Esophagus muscularis mucosa (tissue), 4 donors: ENCODE measurements around the gene ZNF655. TPM values are rescaled to one million over a fixed set of nuclear protein-coding genes. Genes with fewer than 3 reads are reported as not detected.

Experiments
- DNase-seq: peaks from one replicate; pipeline ENCODE4 v3.0.0-alpha.2; 2017; ENCODE audit errors: extremely low spot score
- H3K27ac ChIP-seq, 4 donors: fragments of 200-600 bp; sonication (generic); replicated peaks in 1 of 4; 1 replicate in 3 of 4; 2 replicates in 1 of 4; pipeline ENCODE4 v1.5.1; 2016 to 2019; ENCODE audit warnings: mild to moderate bottlenecking in 1 of 4
- H3K27me3 ChIP-seq, 4 donors: fragments of 200-600 bp; sonication (generic); one replicate each; pipeline versions ENCODE4 v1.5.1 to v1.6.0; 2016 to 2019
- H3K36me3 ChIP-seq, 4 donors: fragments of 200-600 bp; sonication (generic); one replicate each; pipeline ENCODE4 v1.5.1; 2016 to 2019
- H3K4me1 ChIP-seq, 4 donors: fragments of 200-600 bp; sonication (generic); one replicate each; pipeline ENCODE4 v1.5.1; 2016 to 2019
- H3K4me3 ChIP-seq, 4 donors: fragments of 200-600 bp; sonication (generic); 1 replicate in 2 of 4; 2 replicates in 2 of 4; pipeline ENCODE4 v1.5.1; 2016 to 2019; ENCODE audit warnings: mild to moderate bottlenecking in 4 of 4, moderate library complexity in 1 of 4
- H3K9me3 ChIP-seq, 4 donors: fragments of 200-600 bp; sonication (generic); 1 replicate in 3 of 4; 2 replicates in 1 of 4; pipeline ENCODE4 v1.5.1; 2016 to 2019
- CTCF ChIP-seq, 3 experiments: fragments of 200-600 bp in 2 of 3; fragments of 450-650 bp in 1 of 3; sonication (generic) in 2 of 3; IDR thresholded peaks; one replicate each; pipeline ENCODE4 v1.5.1; 2017 to 2019; ENCODE audit warnings: antibody characterized with exemption in 3 of 3, mild to moderate bottlenecking in 2 of 3, moderate library complexity in 1 of 3
- EP300 ChIP-seq: sonication (generic); formaldehyde crosslinking; IDR thresholded peaks from one replicate; pipeline ENCODE4 v1.6.1; 2017; ENCODE audit warnings: antibody characterized with exemption
- POLR2A ChIP-seq: fragments of 450-650 bp; IDR thresholded peaks from one replicate; pipeline ENCODE4 v1.6.1; 2017; ENCODE audit warnings: antibody characterized with exemption, moderate library complexity, mild to moderate bottlenecking, low read depth
- POLR2AphosphoS5 ChIP-seq, 2 donors: sonication (generic); formaldehyde crosslinking; IDR thresholded peaks; one replicate each; pipeline ENCODE4 v1.6.1; 2017; ENCODE audit warnings: antibody characterized with exemption in 2 of 2
- WGBS: methylation state at CpG from one replicate; pipeline ENCODE4 v1.1.5; 2018; 5-methylcytosine and 5-hydroxymethylcytosine counted together
- intact Hi-C: fragments of 100-400 bp; cut with DNase I; formaldehyde crosslinking; loops from one replicate; pipeline ENCODE4 v1.15.1; 2023
- total RNA-seq, 4 donors: library from RNA; depleted of rRNA; stranded (reverse); fragments of >200 nt; gene quantifications; one replicate each; pipeline versions ENCODE4 v1.1.0 to v1.2.1, GENCODE V29; 2016

The ZNF655 gene
- total RNA-seq, 4 donors from 2014 or later, result 92.3 to 140 (median 112) TPM

GRCh38 chr7:99623702-99624447, 65.4 kb downstream of the ZNF655 start:
- intact Hi-C loops, result no loop called here

GRCh38 chr7:99624484-99624883, 66.0 kb downstream of the ZNF655 start:
- WGBS, result 88% methylated on average over 16 of the region's 16 CpGs
- Histone ChIP-seq H3K9me3 (no peaks in the 10 kb centered on the region), H3K27me3 (no peaks in the 10 kb centered on the region), H3K36me3 (peaks cover 76 to 100% (median 96%) of the 10 kb centered on the region in 4 donors), H3K27ac (no peak overlapping the region), H3K4me1 (no peaks in the 10 kb centered on the region), H3K4me3 (no peak overlapping the region)
- DNase-seq, result peak; percentile 84
- intact Hi-C loops, result no loop called here
- no peak for TF ChIP-seq CTCF (IDR thresholded peaks at IDR 0.05)
- no peak for TF ChIP-seq POLR2A
- no peak for TF ChIP-seq EP300
- TF ChIP-seq POLR2AphosphoS5 (IDR thresholded peaks at IDR 0.05), result no peak

More at GRCh38 chr7:99623702-99624447, 65.4 kb downstream of the ZNF655 start:
- TF ChIP-seq POLR2A (no peak), EP300 (no peak), CTCF (IDR thresholded peaks at IDR 0.05) (no peak), POLR2AphosphoS5 (IDR thresholded peaks at IDR 0.05) (no peak)
- no peak overlapping the region for H3K4me3 ChIP-seq
- no peaks in the 10 kb centered on the region for H3K9me3 ChIP-seq
- H3K27ac ChIP-seq, result no peak overlapping the region
- H3K36me3 ChIP-seq, result peaks cover 76 to 100% (median 96%) of the 10 kb centered on the region in 4 donors
- no peaks in the 10 kb centered on the region for H3K27me3 ChIP-seq
- 84% methylated on average over 9 of the region's 9 CpGs for WGBS
- peaks cover 0 to 5% (median 2%) of the 10 kb centered on the region in 4 donors for H3K4me1 ChIP-seq
- peak; percentile 37 for DNase-seq

- WGBS, result 85% methylated on average over 5 of the region's 5 CpGs
- Histone ChIP-seq H3K27ac (no peak overlapping the region), H3K9me3 (no peaks in the 10 kb centered on the region), H3K4me3 (no peak overlapping the region), H3K36me3 (peaks cover 68 to 100% (median 96%) of the 10 kb centered on the region in 4 donors), H3K4me1 (no peaks in the 10 kb centered on the region), H3K27me3 (no peaks in the 10 kb centered on the region)
- peak; percentile 55 for DNase-seq
- TF ChIP-seq EP300 (no peak), POLR2AphosphoS5 (IDR thresholded peaks at IDR 0.05) (no peak), POLR2A (no peak), CTCF (IDR thresholded peaks at IDR 0.05) (no peak)
- intact Hi-C loops, result no loop called here
Measured at GRCh38 chr7:99625321-99625720, 66.9 kb downstream of the ZNF655 start.

- DNase-seq, result peak; percentile 57
- no peak for TF ChIP-seq POLR2A
- H3K4me1 ChIP-seq, result no peaks in the 10 kb centered on the region
- no peak overlapping the region for H3K4me3 ChIP-seq
- 90% methylated on average over 2 of the region's 4 CpGs for WGBS
- no peak overlapping the region for H3K27ac ChIP-seq
- no peaks in the 10 kb centered on the region for H3K9me3 ChIP-seq
- peaks cover 61 to 100% (median 95%) of the 10 kb centered on the region in 4 donors for H3K36me3 ChIP-seq
- intact Hi-C loops, result no loop called here
- no peaks in the 10 kb centered on the region for H3K27me3 ChIP-seq
Measured at GRCh38 chr7:99625961-99626360, 67.5 kb downstream of the ZNF655 start.

Other genes with a start within 250 kb of the ZNF655 start
- 100 to 1,000 TPM in 2 of 4 donors, 10 to 100 TPM in 2; 83.1 to 105 (median 99.8) TPM for gene ARPC1A, start 232.7 kb upstream of the ZNF655 start, total RNA-seq
- gene ARPC1B, start 183.9 kb upstream of the ZNF655 start, total RNA-seq, result 100 to 1,000 TPM; 101 to 153 (median 134) TPM
- 100 to 1,000 TPM in 2 of 4 donors, 10 to 100 TPM in 2; 85.9 to 116 (median 99.9) TPM for gene PDAP1, start 150.0 kb upstream of the ZNF655 start, total RNA-seq
- 10 to 100 TPM; 61.8 to 82.0 (median 66.2) TPM for gene BUD31, start 149.7 kb upstream of the ZNF655 start, total RNA-seq
- 10 to 100 TPM in 1 of 4 donors, 1 to 10 TPM in 3; 5.3 to 10.2 (median 7.6) TPM for gene PTCD1, start 119.8 kb upstream of the ZNF655 start, total RNA-seq
- 10 to 100 TPM; 19.1 to 25.3 (median 20.8) TPM for gene CPSF4, start 119.7 kb upstream of the ZNF655 start, total RNA-seq
- gene ATP5MF, start 92.5 kb upstream of the ZNF655 start, total RNA-seq, result 100 to 1,000 TPM; 487 to 697 (median 507) TPM
- gene ZNF789, start 85.8 kb upstream of the ZNF655 start, total RNA-seq, result 1 to 10 TPM; 2.5 to 6.2 (median 3.0) TPM
- 10 to 100 TPM; 26.6 to 37.9 (median 32.7) TPM for gene ZNF394, start 58.4 kb upstream of the ZNF655 start, total RNA-seq
- gene ZKSCAN5, start 54.0 kb upstream of the ZNF655 start, total RNA-seq, result 10 to 100 TPM in 2 of 4 donors, 1 to 10 TPM in 2; 9.6 to 11.2 (median 10.5) TPM
- 1 to 10 TPM; 2.1 to 3.8 (median 3.3) TPM for gene FAM200A, start 6.5 kb upstream of the ZNF655 start, total RNA-seq
- gene TMEM225B, start 39.6 kb downstream of the ZNF655 start, total RNA-seq, result under 1 TPM in 2 of 4 donors, not detected in 2; 0.32 to 0.57 TPM
- gene ZSCAN25, start 58.3 kb downstream of the ZNF655 start, total RNA-seq, result 10 to 100 TPM; 12.1 to 17.1 (median 14.2) TPM
- gene CYP3A5, start 121.4 kb downstream of the ZNF655 start, total RNA-seq, result 1 to 10 TPM in 3 of 4 donors, under 1 TPM in 1; 0.91 to 4.6 (median 2.3) TPM
- gene CYP3A7, start 176.6 kb downstream of the ZNF655 start, total RNA-seq, result under 1 TPM in 2 of 4 donors, not detected in 2; 0.26 to 0.34 TPM
- gene CYP3A4, start 225.5 kb downstream of the ZNF655 start, total RNA-seq, result not detected